Endothelial cell of umbilical vein (primary cell): ENCODE results near the gene SLC7A6OS. TPM values are rescaled to one million over a fixed set of nuclear protein-coding genes. Genes with fewer than 3 reads are reported as not detected.

Experiments
- BruUV-seq: library from RNA; stranded (reverse); fragments of 400-500 nt; replicated peaks from 2 replicates; lab custom pipeline; 2021; lab: Mats Ljungman, UMichigan
- CTCF ChIA-PET: fragments of 300-600, 350-600 bp; sonication (Branson Sonifier 250); formaldehyde crosslinking; loops from one replicate; lab custom pipeline; 2021; ENCODE audit warnings: antibody characterized with exemption, inconsistent platforms; lab: Charles Lee
- POLR2A ChIA-PET: fragments of 300-600, 350-600 bp; sonication (Branson Sonifier 250); formaldehyde crosslinking; loops from one replicate; lab custom pipeline; 2021; ENCODE audit warnings: antibody characterized with exemption, inconsistent platforms; lab: Charles Lee
- DNase-seq: peaks from one replicate; pipeline ENCODE4 v3.0.0-alpha.2; 2011; ENCODE audit warnings: low read depth, low spot score
- FAIRE-seq: peaks from 2 replicates; lab custom pipeline; 2011; peaks lifted over from hg19 to GRCh38; lab: Jason Lieb, UNC
- H2AFZ ChIP-seq: 2 replicates; pipeline ENCODE4 v1.6.0; 2012; ENCODE audit warnings: low read depth, low read length, control low read depth, inconsistent platforms
- H3K27ac ChIP-seq: 2 replicates; pipeline ENCODE4 v1.5.1; 2011; ENCODE audit warnings: low read depth, mild to moderate bottlenecking, control low read depth, low read length, moderate library complexity; ENCODE audit not compliant: insufficient read depth
- H3K27me3 ChIP-seq, 2 experiments: 2 replicates each; pipeline versions ENCODE4 v1.6.0 to v1.6.1; 2011; ENCODE audit warnings: low read length in 2 of 2, mixed read lengths in 1 of 2; ENCODE audit not compliant: control insufficient read depth in 2 of 2, insufficient read depth in 2 of 2
- H3K36me3 ChIP-seq, 2 experiments: 2 replicates in 1 of 2; 3 replicates in 1 of 2; pipeline ENCODE4 v1.5.1; 2011; ENCODE audit warnings: low read length in 2 of 2, mild to moderate bottlenecking in 1 of 2, moderate library complexity in 1 of 2; ENCODE audit not compliant: control insufficient read depth in 2 of 2, insufficient read depth in 2 of 2; ENCODE audit errors: extremely low read depth in 1 of 2
- H3K4me1 ChIP-seq: 3 replicates; pipeline ENCODE4 v1.5.1; 2011; ENCODE audit warnings: mild to moderate bottlenecking, low read length; ENCODE audit not compliant: control insufficient read depth, insufficient read depth; ENCODE audit errors: extremely low read depth
- H3K4me2 ChIP-seq: 2 replicates; pipeline ENCODE4 v1.6.1; 2011; ENCODE audit warnings: low read length, control low read depth, mixed read lengths; ENCODE audit not compliant: insufficient read depth
- H3K4me3 ChIP-seq, 3 experiments: fragments of 200-600 bp in 1 of 3; sonication (generic), shearing (Covaris generic) in 1 of 3; replicated peaks in 1 of 3; 2 replicates each; pipeline ENCODE4 v1.5.1; 2011 to 2016; ENCODE audit warnings: control low read depth in 3 of 3, low read length in 3 of 3, mild to moderate bottlenecking in 2 of 3, inconsistent platforms in 1 of 3, low read depth in 1 of 3, moderate library complexity in 1 of 3; ENCODE audit not compliant: insufficient read depth in 1 of 3
- H3K79me2 ChIP-seq: 2 replicates; pipeline ENCODE4 v1.6.0; 2012; ENCODE audit warnings: low read length, inconsistent platforms; ENCODE audit not compliant: control insufficient read depth, insufficient read depth
- H3K9ac ChIP-seq: replicated peaks from 2 replicates; pipeline ENCODE3; 2011; ENCODE audit warnings: low read length, control low read depth; ENCODE audit not compliant: insufficient read depth; ENCODE audit errors: extremely low read depth
- H3K9me1 ChIP-seq: replicated peaks from 3 replicates; pipeline ENCODE4 v1.6.0; 2011; ENCODE audit warnings: mild to moderate bottlenecking, low read length; ENCODE audit not compliant: control insufficient read depth, insufficient read depth; ENCODE audit errors: extremely low read depth
- H3K9me3 ChIP-seq: replicated peaks from 2 replicates; pipeline ENCODE4 v1.5.1; 2012; ENCODE audit warnings: low read length, inconsistent platforms; ENCODE audit not compliant: control insufficient read depth, insufficient read depth
- H4K20me1 ChIP-seq: replicated peaks from 2 replicates; pipeline ENCODE3; 2011; ENCODE audit warnings: mild to moderate bottlenecking, low read length; ENCODE audit not compliant: control insufficient read depth, insufficient read depth; ENCODE audit errors: extremely low read depth
- CTCF ChIP-seq, 2 donors: IDR thresholded peaks; 1 replicate in 1 of 2; 2 replicates in 1 of 2; pipeline ENCODE4 v1.5.1; 2011; ENCODE audit warnings: low read length in 2 of 2, mild to moderate bottlenecking in 2 of 2, moderate library complexity in 2 of 2, control low read depth in 1 of 2, inconsistent platforms in 1 of 2, low read depth in 1 of 2; ENCODE audit not compliant: insufficient read depth in 1 of 2; ENCODE audit errors: extremely low read depth in 1 of 2
- EZH2 ChIP-seq: IDR thresholded peaks from 2 replicates; pipeline ENCODE4 v1.6.1; 2012; ENCODE audit warnings: borderline replicate concordance, low read depth, mild to moderate bottlenecking, moderate library complexity, low read length, inconsistent platforms; ENCODE audit not compliant: severe bottlenecking
- FOS ChIP-seq: IDR thresholded peaks from 2 replicates; pipeline ENCODE4 v1.6.1; 2011; ENCODE audit warnings: mild to moderate bottlenecking, low read length, moderate library complexity, borderline replicate concordance; ENCODE audit not compliant: insufficient read depth
- GATA2 ChIP-seq: IDR thresholded peaks from 2 replicates; pipeline ENCODE4 v1.7.0; 2011; ENCODE audit warnings: low read depth, mild to moderate bottlenecking, moderate library complexity, mixed read lengths, low read length; ENCODE audit not compliant: insufficient read length, insufficient read depth
- JUN ChIP-seq: IDR thresholded peaks from 2 replicates; pipeline ENCODE4 v1.6.1; 2011; ENCODE audit warnings: borderline replicate concordance, low read depth; ENCODE audit not compliant: insufficient read length, insufficient read depth
- MAX ChIP-seq: IDR thresholded peaks from 2 replicates; pipeline ENCODE4 v1.6.1; 2011; ENCODE audit not compliant: insufficient read depth, insufficient read length
- MYC ChIP-seq: IDR thresholded peaks from one replicate; pipeline ENCODE4 v1.6.1; 2011; ENCODE audit warnings: mild to moderate bottlenecking, low read depth, low read length
- POLR2A ChIP-seq: IDR thresholded peaks from 2 replicates; pipeline ENCODE4 v1.6.1; 2012; ENCODE audit warnings: low read depth, mild to moderate bottlenecking, control low read depth, low read length
- POLR2AphosphoS5 ChIP-seq: IDR thresholded peaks from 2 replicates; pipeline ENCODE4 v1.6.1; 2012; ENCODE audit warnings: low read depth, mild to moderate bottlenecking, control low read depth, low read length, moderate library complexity; ENCODE audit not compliant: insufficient read depth
- dilution Hi-C: fragments of 300-500 bp; cut with MboI; formaldehyde crosslinking; loops from one replicate; pipeline ENCODE4 v1.15.0; 2019; ENCODE audit warnings: low sequenced_read_pairs; ENCODE audit not compliant: extremely low pct_ligation_motif_present
- intact Hi-C: fragments of 100-400 bp; cut with micrococcal nuclease; formaldehyde crosslinking; loops from one replicate; pipeline ENCODE4 v1.10.0; 2022
- polyA plus RNA-seq, 4 experiments: library from polyadenylated mRNA; depleted of rRNA in 3 of 4; stranded (reverse) in 3 of 4; unstranded in 1 of 4; fragments of >200 nt; gene quantifications; 2 replicates each; pipeline versions ENCODE4 v1.2.1 to v1.2.3, GENCODE V29; 2011 to 2012; ENCODE audit warnings: missing spikeins in 1 of 4
- total RNA-seq: library from RNA; stranded (reverse); gene quantifications from 2 replicates; pipeline ENCODE4 v1.2.3, GENCODE V29; 2021

The SLC7A6OS gene
- total and polyA plus RNA-seq, 2 donors (not counting 3 experiments of a cell fraction or from before 2014, with no cell fraction given), result 8.3 to 22.9 TPM

- Histone ChIP-seq H3K27me3 (no peaks in the 10 kb centered on the region), H3K9me3 (no peaks in the 10 kb centered on the region), H3K4me2 (peak overlapping the region; percentile 2), H3K4me3 (no peak overlapping the region), H3K79me2 (peaks cover 58% of the 10 kb centered on the region), H3K27ac (peak overlapping the region; percentile 34), H2AFZ (no peak overlapping the region), H3K9me1 (no peaks in the 10 kb centered on the region), H3K36me3 (peaks cover 1 to 4% of the 10 kb centered on the region in 2 experiments), H4K20me1 (no peaks in the 10 kb centered on the region), H3K4me1 (peaks cover 69% of the 10 kb centered on the region), H3K9ac (no peak overlapping the region)
- TF ChIP-seq CTCF (IDR thresholded peaks at IDR 0.05; ENCODE audit: extremely low read depth in 1 of 2, insufficient read depth in 1 of 2, low read depth in 1 of 2, low read length in 2 of 2) (no peak), MAX (no peak), JUN (peak; percentile 31), MYC (no peak), GATA2 (no peak), EZH2 (no peak), POLR2AphosphoS5 (peak; percentile 60), POLR2A (peak; percentile 13), FOS (peak; percentile 86)
- FAIRE-seq (peak; percentile 96), DNase-seq (peak; percentile 89)
- BruUV-seq, result no TSS peak
- ChIA-PET CTCF (interaction anchor here (0.8 to 3.3 kb wide), 8 partner anchors 11 to 45 kb away, joined by 3 to 81 read pairs (median 4); partner anchors contain the start of genes PRMT7, SLC7A6 and SLC7A6OS), POLR2A (interaction anchor here (0.7 to 1.0 kb wide), 2 partner anchors 23 kb away, joined by 4 to 6 read pairs; partner anchors contain the start of genes PRMT7, SLC7A6 and SLC7A6OS)
- intact Hi-C loops, result loop anchor here (1.0 to 2.0 kb wide), 2 partner anchors 23 to 41 kb away; partner anchors contain the start of gene SLC7A6
- dilution Hi-C loops, result no loop called here
These were observed 23.2 kb downstream of the SLC7A6OS start for GRCh38 chr16:68287276-68288251.
